RWPE1 (cell line): ENCODE data around the gene MED17.

Experiments used
- CTCF ChIA-PET: fragments of 350-600 bp; sonication (Branson Sonifier 250); formaldehyde crosslinking; extraction: SDS; loops from one replicate; lab custom pipeline; 2021; lab: Yijun Ruan, JAX
- POLR2A ChIA-PET: fragments of 400-600 bp; formaldehyde crosslinking; extraction: SDS; loops from one replicate; lab custom pipeline; 2020; ENCODE audit warnings: antibody characterized with exemption; ENCODE audit not compliant: low non-redundant PET; lab: Yijun Ruan, JAX
- DNase-seq: peaks from one replicate; pipeline ENCODE4 v3.0.0; 2012; ENCODE audit warnings: low spot score
- H3K27ac ChIP-seq: fragments of 450-650 bp; 2 replicates; pipeline ENCODE4 v1.5.1; 2017
- TF ChIP-seq, protein P1 (sequence below): fragments of 450-650 bp; conservative IDR thresholded peaks from 2 replicates; pipeline ENCODE4 v1.5.1; 2017; ENCODE audit warnings: low read depth, mild to moderate bottlenecking

Gene MED17

GRCh38 chr11:93850594-93851018 lies 66.5 kb downstream of the MED17 start, which contains the start of gene VSTM5:
Gene VSTM5, minus strand, starts transcription at chr11:93850618. Its CDS starts 116 bp downstream, at chr11:93850502.
- POLR2A ChIA-PET: interaction anchor here (0.8 kb wide), 1 partner anchor 9 kb away, joined by 5 read pairs; no protein-coding TSS in a partner anchor
- no peak within 1 kb of the TSS for H3K27ac ChIP-seq
- DNase-seq: peak; percentile 38
- CTCF ChIA-PET: interaction anchor here (0.7 kb wide), 1 partner anchor 927 kb away, joined by 3 read pairs; no protein-coding TSS in a partner anchor
- TF ChIP-seq, protein P1, sequence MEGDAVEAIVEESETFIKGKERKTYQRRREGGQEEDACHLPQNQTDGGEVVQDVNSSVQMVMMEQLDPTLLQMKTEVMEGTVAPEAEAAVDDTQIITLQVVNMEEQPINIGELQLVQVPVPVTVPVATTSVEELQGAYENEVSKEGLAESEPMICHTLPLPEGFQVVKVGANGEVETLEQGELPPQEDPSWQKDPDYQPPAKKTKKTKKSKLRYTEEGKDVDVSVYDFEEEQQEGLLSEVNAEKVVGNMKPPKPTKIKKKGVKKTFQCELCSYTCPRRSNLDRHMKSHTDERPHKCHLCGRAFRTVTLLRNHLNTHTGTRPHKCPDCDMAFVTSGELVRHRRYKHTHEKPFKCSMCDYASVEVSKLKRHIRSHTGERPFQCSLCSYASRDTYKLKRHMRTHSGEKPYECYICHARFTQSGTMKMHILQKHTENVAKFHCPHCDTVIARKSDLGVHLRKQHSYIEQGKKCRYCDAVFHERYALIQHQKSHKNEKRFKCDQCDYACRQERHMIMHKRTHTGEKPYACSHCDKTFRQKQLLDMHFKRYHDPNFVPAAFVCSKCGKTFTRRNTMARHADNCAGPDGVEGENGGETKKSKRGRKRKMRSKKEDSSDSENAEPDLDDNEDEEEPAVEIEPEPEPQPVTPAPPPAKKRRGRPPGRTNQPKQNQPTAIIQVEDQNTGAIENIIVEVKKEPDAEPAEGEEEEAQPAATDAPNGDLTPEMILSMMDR: no peak

- DNase-seq: no peak
- POLR2A ChIA-PET: no interaction called here
- TF ChIP-seq, protein P1: no peak
- H3K27ac ChIP-seq: no peak overlapping the region
- CTCF ChIA-PET: no interaction called here
Measured at GRCh38 chr11:93852242-93852641, 68.2 kb downstream of the MED17 start.

- no peak for DNase-seq
- TF ChIP-seq, protein P1: no peak
- POLR2A ChIA-PET: no interaction called here
- CTCF ChIA-PET: interaction anchor here (0.6 kb wide), 1 partner anchor 280 kb away, joined by 3 read pairs; no protein-coding TSS in a partner anchor
- H3K27ac ChIP-seq: no peak overlapping the region
Measured at GRCh38 chr11:93857413-93858120, 73.5 kb downstream of the MED17 start.

- POLR2A ChIA-PET: no interaction called here
- TF ChIP-seq, protein P1: no peak
- H3K27ac ChIP-seq: no peak overlapping the region
- CTCF ChIA-PET: interaction anchor here (0.6 kb wide), 1 partner anchor 710 kb away, joined by 3 read pairs; no protein-coding TSS in a partner anchor
- no peak for DNase-seq
Measured at GRCh38 chr11:93858121-93858775, 74.2 kb downstream of the MED17 start.

DNA sequence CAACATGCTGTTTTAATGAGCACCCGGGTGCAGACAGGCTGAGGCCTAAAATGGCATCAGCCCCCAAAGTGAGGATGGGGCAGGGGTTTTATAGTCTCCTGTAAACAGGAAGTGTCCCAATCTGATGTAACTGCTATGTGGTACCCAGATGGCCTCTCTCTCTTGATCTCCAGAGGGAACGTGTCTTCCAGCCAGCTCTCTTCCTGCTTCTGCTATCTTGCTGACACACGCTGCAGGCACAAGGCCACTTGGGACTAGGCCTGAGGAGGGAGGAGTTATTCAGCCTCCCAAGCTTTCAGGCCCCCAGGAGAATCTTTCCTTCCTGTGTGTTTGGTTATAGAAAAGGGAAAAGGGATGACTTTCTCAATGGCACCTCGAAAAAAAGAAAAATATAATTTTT lies 77.7 kb downstream of the MED17 start:
- ChIA-PET CTCF (no interaction called here), POLR2A (no interaction called here)
- no peak overlapping the region for H3K27ac ChIP-seq
- no peak for DNase-seq
- TF ChIP-seq, protein P1: no peak
